PFSK-1 (cell line): ENCODE data around the gene MCL1.

ENCODE experiments used
- FOXP2 ChIP-seq: optimal IDR thresholded peaks from 2 replicates; pipeline ENCODE3; 2011; ENCODE audit warnings: borderline replicate concordance, control low read depth, inconsistent platforms; ENCODE audit not compliant: insufficient read depth; ENCODE audit errors: extremely low read length, extremely low read depth
- POLR2AphosphoS5 ChIP-seq: IDR thresholded peaks from 2 replicates; pipeline ENCODE4 v1.6.1; 2012; ENCODE audit warnings: low read depth, mild to moderate bottlenecking, control low read depth, low read length, moderate library complexity
- REST ChIP-seq, 2 experiments: IDR thresholded peaks; 2 replicates each; pipeline versions ENCODE4 v1.6.1 to v1.8.0; 2011 to 2012; ENCODE audit warnings: low read depth in 2 of 2, low read length in 2 of 2, control low read depth in 1 of 2, inconsistent platforms in 1 of 2, mild to moderate bottlenecking in 1 of 2, moderate library complexity in 1 of 2; ENCODE audit not compliant: insufficient read depth in 1 of 2
- SIN3A ChIP-seq: IDR thresholded peaks from 2 replicates; pipeline ENCODE4 v1.6.1; 2012; ENCODE audit warnings: mild to moderate bottlenecking, low read length, moderate library complexity, borderline replicate concordance; ENCODE audit not compliant: insufficient read depth
- TAF1 ChIP-seq: IDR thresholded peaks from 2 replicates; pipeline ENCODE4 v1.6.1; 2012; ENCODE audit warnings: low read length, control low read depth, borderline replicate concordance; ENCODE audit not compliant: insufficient read depth

MCL1 gene

GRCh38 chr1:150548632-150549495, 30.5 kb downstream of the MCL1 start, which contains the start of gene ADAMTSL4:
Gene ADAMTSL4, plus strand, starts transcription at chr1:150549408. Its CDS starts 2,881 bp downstream, at chr1:150552289.
- TF ChIP-seq REST (IDR thresholded peaks at IDR 0.05; ENCODE audit: insufficient read depth in 1 of 2, low read depth in 2 of 2, low read length in 2 of 2), result peak in 1 of 2 experiments; percentile 37; a peak in 1 of 4 replicates
- TF ChIP-seq FOXP2, result peak; percentile 11
- peak; percentile 63; the same call in 1 of the 2 replicates for TF ChIP-seq POLR2AphosphoS5
- TF ChIP-seq SIN3A, result no peak
- no peak for TF ChIP-seq TAF1

DNA sequence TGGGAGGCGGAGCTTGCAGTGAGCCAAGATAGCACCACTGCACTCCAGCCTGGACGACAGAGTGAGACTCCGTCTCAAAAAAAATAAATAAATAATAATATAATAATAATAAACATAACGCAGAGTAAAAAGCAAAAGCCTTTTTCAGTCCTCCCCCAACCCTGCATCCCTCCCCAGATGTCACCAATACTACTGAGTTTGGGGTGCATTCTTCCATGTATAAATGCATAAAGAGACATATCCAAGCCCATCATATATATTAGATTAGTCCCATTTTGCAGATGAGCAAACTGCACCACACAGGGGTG, 31.1 kb downstream of the MCL1 start:
- TF ChIP-seq FOXP2 (no peak), REST (IDR thresholded peaks at IDR 0.05; ENCODE audit: insufficient read depth in 1 of 2, low read depth in 2 of 2, low read length in 2 of 2) (no peak), POLR2AphosphoS5 (no peak), TAF1 (no peak), SIN3A (no peak)

DNA sequence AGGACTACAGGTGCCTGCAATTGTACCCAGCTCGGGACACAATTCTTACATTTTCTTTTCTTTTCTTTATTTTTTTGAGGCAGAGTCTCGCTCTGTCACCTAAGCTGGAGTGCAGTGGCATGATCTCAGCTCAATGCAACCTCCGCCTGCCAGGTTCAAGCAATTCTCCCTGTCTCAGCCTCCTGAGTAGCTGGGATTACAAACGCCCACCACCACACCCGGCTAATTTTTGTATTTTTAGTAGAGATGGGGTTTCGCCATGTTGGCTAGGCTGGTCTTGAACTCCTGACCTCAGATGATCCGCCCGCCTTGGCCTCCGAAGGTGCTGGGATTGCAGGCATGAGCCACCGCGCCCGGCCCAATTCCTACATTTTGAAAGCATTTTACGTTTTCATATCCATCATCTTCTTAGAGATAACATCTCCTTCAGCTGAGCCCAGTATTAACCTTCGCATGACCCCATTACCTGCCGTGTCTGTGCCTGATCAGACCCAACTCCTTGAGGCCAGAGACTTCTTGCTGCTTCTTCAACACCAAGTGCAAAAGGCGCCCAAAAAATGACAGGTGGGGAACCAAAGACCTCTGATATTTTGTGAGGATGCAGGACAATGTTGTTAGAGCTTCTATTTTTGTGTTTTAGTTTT, 33.0 kb downstream of the MCL1 start:
- TF ChIP-seq SIN3A, result no peak
- no peak for TF ChIP-seq REST (IDR thresholded peaks at IDR 0.05; ENCODE audit: insufficient read depth in 1 of 2, low read depth in 2 of 2, low read length in 2 of 2)
- TF ChIP-seq FOXP2, result no peak
- TF ChIP-seq POLR2AphosphoS5, result no peak
- no peak for TF ChIP-seq TAF1

DNA sequence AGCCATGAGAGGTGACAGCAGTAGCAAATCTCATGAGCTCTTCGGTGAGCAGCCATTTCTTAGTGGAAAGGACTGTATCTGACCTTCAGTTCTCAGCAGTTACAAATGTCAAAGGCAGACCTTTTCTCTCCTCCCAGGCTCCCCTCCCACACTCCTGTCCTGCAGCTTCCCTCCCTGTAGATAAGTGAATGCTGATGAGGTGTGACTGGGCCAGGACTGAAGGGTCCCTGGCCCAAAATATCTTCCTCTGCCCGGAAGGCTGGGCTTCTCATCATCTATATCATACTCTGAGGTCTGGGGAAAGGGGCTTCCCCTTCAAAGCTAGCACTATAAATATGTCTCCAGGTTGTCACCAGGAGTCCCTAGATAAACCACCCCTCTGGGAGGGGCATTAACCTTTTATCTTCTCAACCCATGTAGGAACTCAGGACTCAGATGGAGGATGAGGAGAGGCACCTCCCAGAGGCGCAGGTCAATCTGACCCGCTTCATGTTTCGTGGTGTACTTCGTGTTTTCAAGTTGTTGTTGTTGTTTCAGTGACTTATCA, 33.9 kb downstream of the MCL1 start:
- TF ChIP-seq REST (IDR thresholded peaks at IDR 0.05; ENCODE audit: insufficient read depth in 1 of 2, low read depth in 2 of 2, low read length in 2 of 2) (no peak), SIN3A (no peak), FOXP2 (no peak), TAF1 (no peak), POLR2AphosphoS5 (no peak)
